ENCODE data around the gene PELI1.

Gene PELI1

GRCh38 chr2:64153811-64154210 lies 9.6 kb upstream of the PELI1 start:
- no peak for DNase-seq (ENCODE audit: low read depth)

- DNase-seq (ENCODE audit: low read depth) = no peak
These were observed 7.3 kb upstream of the PELI1 start for GRCh38 chr2:64151476-64151875.

GRCh38 chr2:64145714-64146113 lies 1.5 kb upstream of the PELI1 start:
- DNase-seq (ENCODE audit: low read depth) = no peak

GRCh38 chr2:64145119-64145518 lies 899 bp upstream of the PELI1 start:
- DNase-seq (ENCODE audit: low read depth) = no peak

- no peak for DNase-seq (ENCODE audit: low read depth)
These were observed 807 bp downstream of the PELI1 start for GRCh38 chr2:64143169-64144056.

GRCh38 chr2:64142741-64143168 lies 1.5 kb downstream of the PELI1 start:
- no peak for DNase-seq (ENCODE audit: low read depth)

GRCh38 chr2:64141674-64142405 lies 2.4 kb downstream of the PELI1 start:
- no peak for DNase-seq (ENCODE audit: low read depth)

- DNase-seq (ENCODE audit: low read depth) = no peak
These were observed 3.5 kb downstream of the PELI1 start for GRCh38 chr2:64140665-64141200.

GRCh38 chr2:64139956-64140355 lies 4.3 kb downstream of the PELI1 start:
- DNase-seq (ENCODE audit: low read depth) = no peak

GRCh38 chr2:64137996-64138395 lies 6.2 kb downstream of the PELI1 start:
- DNase-seq (ENCODE audit: low read depth) = no peak

- DNase-seq (ENCODE audit: low read depth) = no peak
These were observed 6.7 kb downstream of the PELI1 start for GRCh38 chr2:64137567-64137966.

GRCh38 chr2:64135421-64135820 lies 8.8 kb downstream of the PELI1 start:
- no peak for DNase-seq (ENCODE audit: low read depth)

- DNase-seq (ENCODE audit: low read depth) = no peak
These were observed 9.4 kb downstream of the PELI1 start for GRCh38 chr2:64134813-64135212.

GRCh38 chr2:64133828-64134227 lies 10.4 kb downstream of the PELI1 start:
- DNase-seq (ENCODE audit: low read depth) = no peak

- no peak for DNase-seq (ENCODE audit: low read depth)
These were observed 10.9 kb downstream of the PELI1 start for GRCh38 chr2:64133354-64133753.

- no peak for DNase-seq (ENCODE audit: low read depth)
These were observed 13.9 kb downstream of the PELI1 start for GRCh38 chr2:64130333-64130732.

GRCh38 chr2:64128943-64129391 lies 15.3 kb downstream of the PELI1 start:
- no peak for DNase-seq (ENCODE audit: low read depth)

GRCh38 chr2:64128406-64128805 lies 15.8 kb downstream of the PELI1 start:
- no peak for DNase-seq (ENCODE audit: low read depth)

- DNase-seq (ENCODE audit: low read depth) = no peak
These were observed 17.1 kb downstream of the PELI1 start for GRCh38 chr2:64127119-64127518.

- no peak for DNase-seq (ENCODE audit: low read depth)
These were observed 17.6 kb downstream of the PELI1 start for GRCh38 chr2:64126601-64127000.

- DNase-seq (ENCODE audit: low read depth) = no peak
These were observed 19.6 kb downstream of the PELI1 start for GRCh38 chr2:64124571-64124970.

GRCh38 chr2:64124168-64124567 lies 20.1 kb downstream of the PELI1 start:
- no peak for DNase-seq (ENCODE audit: low read depth)

- no peak for DNase-seq (ENCODE audit: low read depth)
These were observed 20.5 kb downstream of the PELI1 start for GRCh38 chr2:64123740-64124139.
